DOHH2 (cell line): ENCODE results near the gene TMPRSS9.

Source experiments
- EZH2phosphoT487 ChIP-seq: fragments of 200-600 bp; sonication (generic); IDR thresholded peaks from 2 replicates; pipeline ENCODE4 v1.6.1; 2017; ENCODE audit warnings: borderline replicate concordance, mild to moderate bottlenecking, antibody characterized with exemption, low read length, moderate library complexity, mixed read lengths
- TF ChIP-seq, protein P1 (sequence below): fragments of 200-600 bp; sonication (generic); IDR thresholded peaks from one replicate; pipeline ENCODE4 v1.5.1; 2014; ENCODE audit warnings: antibody characterized with exemption, mild to moderate bottlenecking, low read depth, low read length; ENCODE audit not compliant: poor library complexity, severe bottlenecking

DNA sequence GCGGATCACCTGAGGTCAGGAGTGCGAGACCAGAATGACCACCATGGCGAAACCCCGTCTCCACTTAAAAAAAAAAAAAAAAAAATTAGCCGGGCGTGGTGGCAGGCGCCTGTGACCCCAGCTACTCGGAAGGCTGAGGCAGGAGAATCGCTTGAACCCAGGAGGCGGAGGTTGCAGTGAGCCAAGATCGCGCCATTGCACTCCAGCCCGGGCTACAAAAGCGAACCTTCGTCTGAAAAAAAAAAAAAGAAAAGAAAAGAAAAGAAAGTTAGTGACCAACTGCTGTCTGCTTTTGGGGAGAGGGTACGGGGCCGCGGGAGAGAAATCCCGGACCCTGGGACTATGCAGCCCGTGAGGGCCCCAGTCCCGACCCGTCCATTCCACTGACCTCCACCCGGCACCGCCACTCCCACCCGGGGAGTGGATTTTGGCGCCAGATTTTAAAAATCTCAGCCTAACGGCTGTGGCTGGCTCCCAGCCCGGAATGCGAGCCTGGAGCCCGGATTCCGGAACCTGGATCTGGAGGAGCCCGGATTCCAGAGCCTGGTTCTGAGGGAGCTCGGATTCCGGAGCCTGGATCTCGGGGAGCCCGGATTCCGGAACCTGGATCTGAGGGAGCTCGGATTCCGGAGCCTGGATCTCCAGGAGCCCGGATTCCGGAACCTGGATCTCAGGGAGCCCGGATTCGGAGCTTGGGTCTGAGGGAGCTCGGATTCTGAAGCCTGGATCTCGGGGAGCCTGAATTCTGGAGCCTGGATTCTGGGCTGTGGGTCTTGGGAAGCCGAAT is 102.8 kb downstream of the TMPRSS9 start:
- TF ChIP-seq, protein P1, sequence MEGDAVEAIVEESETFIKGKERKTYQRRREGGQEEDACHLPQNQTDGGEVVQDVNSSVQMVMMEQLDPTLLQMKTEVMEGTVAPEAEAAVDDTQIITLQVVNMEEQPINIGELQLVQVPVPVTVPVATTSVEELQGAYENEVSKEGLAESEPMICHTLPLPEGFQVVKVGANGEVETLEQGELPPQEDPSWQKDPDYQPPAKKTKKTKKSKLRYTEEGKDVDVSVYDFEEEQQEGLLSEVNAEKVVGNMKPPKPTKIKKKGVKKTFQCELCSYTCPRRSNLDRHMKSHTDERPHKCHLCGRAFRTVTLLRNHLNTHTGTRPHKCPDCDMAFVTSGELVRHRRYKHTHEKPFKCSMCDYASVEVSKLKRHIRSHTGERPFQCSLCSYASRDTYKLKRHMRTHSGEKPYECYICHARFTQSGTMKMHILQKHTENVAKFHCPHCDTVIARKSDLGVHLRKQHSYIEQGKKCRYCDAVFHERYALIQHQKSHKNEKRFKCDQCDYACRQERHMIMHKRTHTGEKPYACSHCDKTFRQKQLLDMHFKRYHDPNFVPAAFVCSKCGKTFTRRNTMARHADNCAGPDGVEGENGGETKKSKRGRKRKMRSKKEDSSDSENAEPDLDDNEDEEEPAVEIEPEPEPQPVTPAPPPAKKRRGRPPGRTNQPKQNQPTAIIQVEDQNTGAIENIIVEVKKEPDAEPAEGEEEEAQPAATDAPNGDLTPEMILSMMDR, result no peak
- no peak for TF ChIP-seq EZH2phosphoT487
